GM21717 (cell line): ENCODE results near the gene DCDC2C.

Experiments
- ATAC-seq: cut with Tn5 transposase; IDR thresholded peaks from one replicate; pipeline ENCODE4 v1.9.1; 2021; ENCODE audit warnings: mild to moderate bottlenecking, moderate library complexity; ENCODE audit not compliant: unreplicated experiment

The DCDC2C gene

DNA sequence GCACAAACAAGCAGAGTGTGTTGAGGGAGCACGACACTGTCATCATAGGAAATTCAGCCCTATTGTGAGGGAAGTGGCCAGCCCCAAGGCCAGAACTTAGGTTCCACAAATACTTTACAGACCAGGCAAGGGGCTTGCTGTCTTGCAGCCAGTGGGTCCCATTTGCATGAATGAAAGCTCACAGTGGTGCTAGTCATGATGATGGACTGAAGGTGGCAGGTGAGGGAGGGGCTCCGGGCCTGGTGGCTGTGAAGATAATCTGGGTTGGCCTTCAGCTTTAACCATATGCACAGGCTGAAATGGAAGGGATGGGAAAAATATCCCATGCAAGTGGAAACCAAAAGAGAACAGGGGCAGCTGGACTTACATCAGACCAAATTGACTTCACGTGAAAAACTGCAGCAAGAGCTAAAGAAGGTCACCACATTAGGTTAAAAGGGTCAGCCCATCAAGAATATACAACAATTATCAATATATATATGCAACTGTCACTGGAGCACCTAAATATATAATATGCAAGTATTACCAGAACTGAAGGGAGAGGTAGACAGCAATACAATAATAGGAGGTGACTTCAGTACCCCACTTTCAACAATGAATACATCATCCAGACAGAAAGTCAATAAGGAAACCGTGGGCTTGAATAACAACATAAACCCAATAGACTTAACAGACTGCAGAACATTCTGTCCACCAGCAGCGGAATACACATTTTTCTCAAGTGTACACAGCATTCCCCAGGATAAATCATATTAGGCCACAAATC lies 39.6 kb downstream of the DCDC2C start:
- ATAC-seq, result no peak

DNA sequence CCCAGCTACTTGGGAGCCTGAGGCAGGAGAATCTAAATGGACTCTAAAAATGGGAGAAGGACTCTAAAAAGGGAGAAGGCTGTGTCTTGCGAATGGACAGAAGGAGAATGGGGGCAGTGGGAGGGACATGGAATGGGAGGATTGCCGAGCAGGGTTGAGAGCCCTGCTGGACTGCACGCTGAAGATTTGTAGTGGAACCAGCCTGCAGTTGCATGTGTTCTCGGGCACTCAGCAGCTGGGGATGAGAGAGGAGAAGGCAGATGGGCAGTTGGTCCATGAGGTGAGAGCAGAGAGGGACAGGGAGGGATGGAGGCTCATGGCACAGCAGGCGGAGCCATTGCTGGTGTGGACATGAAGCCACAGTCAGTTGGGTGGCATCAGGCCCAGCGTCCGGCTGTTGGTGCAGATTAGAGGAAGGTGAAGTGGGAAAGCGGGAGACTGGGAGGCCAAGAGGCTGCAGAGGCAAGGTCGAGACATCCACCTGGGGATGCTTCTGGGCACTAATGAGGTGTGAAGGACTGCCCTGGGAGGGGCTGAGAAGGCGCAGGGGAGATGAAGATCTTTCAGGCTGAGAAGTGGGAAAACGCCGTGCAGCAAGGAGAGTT lies 40.7 kb downstream of the DCDC2C start:
- no peak for ATAC-seq

DNA sequence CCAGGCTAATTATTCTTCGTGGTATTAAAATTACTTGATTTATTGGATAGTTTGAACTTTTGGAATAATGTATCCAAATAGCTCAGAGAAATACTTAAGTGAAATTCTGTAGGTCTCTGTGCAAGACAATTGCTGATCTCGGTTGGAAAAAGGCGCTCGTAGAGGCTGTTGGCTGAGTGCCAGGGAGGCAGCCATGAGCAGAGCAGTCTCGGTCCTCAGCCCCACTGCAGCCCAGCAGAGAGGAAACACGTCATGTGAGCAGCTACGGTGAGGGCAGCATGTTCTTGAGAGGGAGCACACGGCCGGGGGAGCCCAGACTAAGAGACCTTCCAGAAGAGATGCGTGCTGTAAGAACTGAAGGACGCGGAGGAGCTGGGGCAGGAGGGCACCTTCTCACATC lies 42.5 kb downstream of the DCDC2C start:
- ATAC-seq, result no peak

DNA sequence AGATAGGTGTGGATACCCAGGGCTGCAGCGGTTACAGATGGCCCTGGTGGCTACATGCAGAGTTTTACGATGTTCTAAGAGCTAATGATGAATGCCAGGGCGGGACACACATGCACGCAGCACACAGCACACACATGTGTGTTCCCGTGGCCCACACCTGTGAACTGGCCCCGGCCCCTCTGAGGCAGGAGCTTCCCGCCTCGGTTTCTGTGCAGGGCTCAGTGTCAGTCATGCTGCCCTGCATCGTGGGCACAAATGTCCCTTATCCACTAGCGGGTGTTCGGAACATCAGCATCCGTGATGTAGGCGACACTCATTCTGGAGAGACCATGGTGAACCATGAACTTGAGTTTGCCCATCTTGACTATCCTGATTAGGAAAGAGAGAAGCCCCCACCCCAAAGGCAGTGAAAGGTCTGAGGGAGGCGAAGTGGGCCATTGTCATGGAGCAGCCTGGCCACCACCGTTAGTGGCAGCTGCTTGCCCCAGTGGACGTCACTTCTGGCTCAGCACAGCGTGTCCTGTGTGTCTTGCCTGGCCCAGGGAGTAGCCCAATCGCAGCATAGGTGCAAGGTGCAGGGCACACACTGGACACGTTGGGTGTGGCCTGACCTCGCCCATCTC lies 43.8 kb downstream of the DCDC2C start:
- no peak for ATAC-seq

DNA sequence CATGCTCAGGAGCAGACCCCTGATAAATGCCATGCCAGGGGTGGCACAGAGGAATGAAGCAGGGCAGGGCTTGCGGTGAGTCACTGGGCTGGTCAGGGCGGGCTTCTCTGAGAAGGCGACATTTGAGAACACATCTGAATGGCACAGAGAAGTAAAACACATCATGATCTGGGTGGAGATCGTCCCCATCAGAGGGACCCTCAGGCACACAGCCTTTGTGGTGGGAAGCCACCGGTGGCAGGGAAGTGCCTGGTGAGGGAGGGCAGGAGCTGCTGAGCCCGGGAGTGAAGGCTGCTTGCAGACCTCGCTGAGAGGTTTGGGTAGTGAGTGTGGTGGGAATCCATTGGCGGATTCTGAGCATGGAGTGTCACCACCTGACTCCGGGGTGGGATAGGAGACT lies 44.5 kb downstream of the DCDC2C start:
- ATAC-seq, result no peak

DNA sequence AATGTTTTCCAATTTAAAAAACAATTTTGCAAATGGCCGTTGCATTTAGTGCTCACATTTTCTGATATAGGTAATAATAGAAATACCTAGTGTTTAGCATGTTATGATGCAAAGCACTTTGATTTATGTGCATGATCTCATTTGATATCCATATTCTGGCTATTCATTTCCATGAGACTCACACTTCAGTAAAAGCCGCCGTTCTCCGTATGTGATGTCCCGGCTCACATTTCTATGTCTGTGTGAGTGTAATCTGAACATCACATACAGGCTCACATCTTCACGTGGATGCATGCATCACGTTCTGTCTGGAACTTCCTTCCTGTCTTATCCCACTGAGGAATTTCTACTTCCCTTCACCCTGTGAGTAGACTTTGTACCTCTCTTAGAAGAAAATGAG lies 45.8 kb downstream of the DCDC2C start:
- no peak for ATAC-seq

DNA sequence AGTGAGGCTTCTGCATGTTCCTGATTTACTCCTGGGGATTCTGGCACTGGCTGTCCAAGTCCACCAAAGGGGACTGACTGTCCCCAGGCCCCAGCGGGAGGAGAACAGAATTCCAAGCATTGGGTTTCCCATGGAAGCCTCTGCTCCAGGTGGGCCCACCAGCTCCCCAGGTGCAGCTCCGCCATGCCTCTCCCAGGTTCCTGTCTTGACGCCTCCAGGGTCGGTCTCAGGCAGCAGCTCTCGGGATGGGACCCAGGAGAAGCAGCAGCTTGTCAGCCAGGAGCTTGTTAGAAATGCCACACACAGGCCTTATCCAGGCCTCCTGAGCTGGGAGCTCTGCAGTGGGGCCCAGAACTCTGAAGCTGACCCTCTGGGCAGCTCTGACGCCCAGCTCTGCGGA lies 47.9 kb downstream of the DCDC2C start:
- no peak for ATAC-seq

DNA sequence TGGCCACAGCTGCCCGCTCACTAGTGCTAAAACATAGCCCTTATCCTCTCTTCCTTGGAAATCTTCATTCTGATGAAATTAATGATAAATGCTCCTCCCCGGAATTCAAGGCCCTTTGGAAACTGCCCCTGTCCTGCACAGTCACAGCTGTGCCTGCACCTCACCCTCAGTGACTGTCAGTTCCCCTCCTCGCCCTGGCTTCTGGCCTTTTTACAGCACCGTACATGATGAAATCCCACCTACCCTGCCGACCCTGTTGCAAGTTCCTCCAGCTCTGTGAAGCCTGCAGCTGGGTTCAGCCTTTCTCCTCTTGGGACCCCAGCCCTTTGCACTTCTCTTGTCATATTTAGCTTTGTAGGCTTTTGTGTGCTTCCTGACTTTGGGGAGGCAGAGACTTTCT lies 48.4 kb downstream of the DCDC2C start:
- ATAC-seq, result no peak

DNA sequence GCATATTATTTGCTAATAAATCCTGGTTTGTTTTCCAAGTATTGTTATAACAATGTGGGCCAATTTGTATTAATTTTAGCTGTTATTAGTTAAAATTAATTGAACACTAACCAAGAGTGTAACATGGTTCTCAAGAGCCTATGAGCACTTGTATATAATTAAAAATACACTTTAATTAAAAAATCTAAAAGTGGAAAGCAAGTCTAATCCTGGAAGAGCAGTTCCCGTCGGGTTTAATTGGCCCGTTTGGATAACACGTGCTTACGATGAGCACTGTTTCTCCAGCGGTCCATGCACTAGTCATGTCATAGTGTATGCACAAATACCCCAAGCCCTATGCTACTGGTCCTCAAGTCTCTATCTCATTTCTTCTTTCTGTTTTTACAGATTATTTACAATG lies 49.0 kb downstream of the DCDC2C start:
- no peak for ATAC-seq

DNA sequence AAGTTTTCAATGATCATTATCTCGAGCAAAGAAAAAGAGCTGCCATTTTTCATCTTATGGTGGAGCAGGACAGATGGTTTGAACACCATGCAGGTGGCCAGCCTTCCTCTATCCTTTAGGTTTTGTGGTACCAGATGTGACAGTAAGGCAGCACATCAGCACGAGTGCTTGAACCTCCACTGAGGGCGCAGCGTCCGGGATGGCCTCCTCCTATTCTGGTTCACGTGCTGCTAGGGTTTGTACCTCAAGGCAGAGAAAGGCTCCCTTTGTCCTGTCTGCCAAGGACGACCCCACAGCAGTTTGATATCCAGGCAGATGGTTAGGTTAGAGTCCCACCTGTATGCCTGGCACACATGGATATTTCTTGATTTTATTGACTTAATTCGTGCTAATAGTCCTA lies 50.2 kb downstream of the DCDC2C start:
- ATAC-seq, result no peak

DNA sequence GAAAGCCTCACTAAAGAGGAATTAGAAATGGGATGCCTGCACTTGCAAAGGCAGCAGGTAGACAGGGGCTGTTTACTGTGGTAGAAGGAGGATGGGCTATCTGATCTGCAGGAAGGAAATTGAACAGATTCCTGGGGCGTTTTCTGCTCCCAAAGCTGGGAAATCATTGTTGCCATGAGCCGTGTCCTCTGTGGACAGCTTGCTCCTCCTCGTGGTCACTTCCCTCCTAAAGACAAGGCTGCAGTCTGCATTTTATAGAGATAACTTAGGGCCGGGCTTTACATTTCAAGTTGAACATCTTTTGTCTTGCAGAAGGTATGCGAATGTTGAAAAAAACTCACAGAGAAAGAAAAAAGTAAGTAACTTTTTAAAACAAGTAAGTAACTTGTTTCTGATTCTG lies 50.9 kb downstream of the DCDC2C start:
- no peak for ATAC-seq

DNA sequence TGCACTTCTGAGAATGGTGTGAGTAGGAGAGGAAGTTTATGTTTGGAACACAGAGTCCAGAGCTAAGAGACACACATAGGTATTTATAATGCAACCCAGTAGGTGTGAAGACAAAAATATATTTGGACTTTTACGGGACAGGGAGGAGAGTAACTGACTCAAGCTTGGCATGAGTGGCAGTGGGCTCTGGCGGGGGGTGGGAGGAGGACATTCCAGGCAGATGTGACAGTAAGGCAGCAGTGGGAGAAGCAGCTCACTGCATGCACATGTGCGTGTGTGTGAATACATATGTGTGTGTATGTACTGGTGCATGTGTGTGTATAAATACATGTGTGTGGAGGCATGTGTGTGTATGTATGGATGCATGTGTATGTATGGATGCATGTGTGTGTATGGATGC lies 51.4 kb downstream of the DCDC2C start:
- no peak for ATAC-seq

DNA sequence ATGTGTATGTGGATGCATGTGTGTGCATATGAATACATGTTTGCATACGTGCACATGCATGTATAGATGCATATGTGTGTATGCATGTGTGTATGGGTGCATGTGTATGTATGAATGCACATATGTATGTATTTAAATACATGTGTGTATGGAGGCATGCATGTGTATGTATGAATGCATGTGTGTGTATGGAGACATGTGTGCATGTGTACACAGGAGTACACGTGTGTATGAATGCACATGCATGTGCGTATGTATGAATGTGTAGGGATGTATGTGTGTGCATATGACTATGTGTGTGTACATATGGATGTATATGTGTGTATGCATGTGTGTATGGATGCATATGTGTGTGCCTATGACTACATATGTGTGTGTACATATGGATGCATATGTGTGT lies 51.9 kb downstream of the DCDC2C start:
- no peak for ATAC-seq

DNA sequence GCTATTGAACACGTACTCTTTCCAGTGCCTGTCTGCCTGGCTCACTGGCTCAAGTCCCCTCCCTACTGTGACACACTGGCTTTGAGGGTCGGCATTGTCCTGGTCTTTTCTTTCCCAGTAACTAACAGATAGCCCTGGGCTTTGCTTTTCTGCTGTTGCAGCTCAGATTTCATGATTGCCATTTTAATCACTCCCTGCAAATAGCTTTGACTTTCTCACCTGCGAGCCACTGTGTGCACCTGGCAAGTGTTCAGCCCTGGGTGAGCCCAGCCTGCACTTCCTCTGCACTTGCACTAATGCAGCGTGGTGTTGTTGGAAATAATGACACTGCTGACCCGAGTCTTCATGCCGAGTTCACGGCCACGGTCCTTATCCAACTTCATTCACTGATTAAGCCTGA lies 52.9 kb downstream of the DCDC2C start:
- no peak for ATAC-seq

DNA sequence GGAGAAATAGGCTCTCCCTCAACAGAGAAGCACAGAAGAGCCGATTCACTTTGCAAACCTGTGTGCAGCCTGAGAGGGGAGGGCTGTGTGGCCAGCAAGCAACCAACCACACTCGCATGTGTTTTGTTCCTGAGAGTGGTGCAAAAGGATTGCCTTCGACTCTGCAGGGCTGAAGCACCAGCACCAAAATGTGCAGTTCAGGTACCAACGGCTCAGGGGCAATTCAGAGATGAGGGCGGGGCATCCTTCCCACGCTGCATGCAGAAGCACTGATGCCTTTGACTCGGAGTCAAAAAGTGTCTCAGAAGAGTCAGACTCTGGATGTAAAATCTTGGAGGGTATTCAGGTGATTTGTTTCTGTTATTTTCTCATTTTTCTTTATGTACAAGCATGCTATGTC lies 55.5 kb downstream of the DCDC2C start:
- no peak for ATAC-seq

DNA sequence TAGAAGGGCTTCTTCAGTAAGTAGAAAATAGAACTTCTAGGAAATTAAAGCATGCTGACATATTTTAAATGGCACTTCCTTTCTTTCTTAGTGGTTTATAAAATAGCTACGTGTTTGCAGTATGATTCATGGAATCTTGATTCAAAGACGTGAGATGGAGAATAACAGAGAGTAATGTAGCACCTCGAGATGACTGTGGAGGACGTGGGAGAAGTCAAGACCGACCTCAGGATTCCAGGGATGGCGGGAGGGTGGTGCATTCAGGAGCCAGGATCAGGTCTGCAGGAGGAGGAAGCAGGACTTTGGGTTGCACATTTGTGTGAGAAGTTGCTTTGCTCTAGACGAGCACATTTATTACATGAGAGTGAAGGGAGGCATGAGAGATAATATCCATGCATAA lies 56.0 kb downstream of the DCDC2C start:
- no peak for ATAC-seq

DNA sequence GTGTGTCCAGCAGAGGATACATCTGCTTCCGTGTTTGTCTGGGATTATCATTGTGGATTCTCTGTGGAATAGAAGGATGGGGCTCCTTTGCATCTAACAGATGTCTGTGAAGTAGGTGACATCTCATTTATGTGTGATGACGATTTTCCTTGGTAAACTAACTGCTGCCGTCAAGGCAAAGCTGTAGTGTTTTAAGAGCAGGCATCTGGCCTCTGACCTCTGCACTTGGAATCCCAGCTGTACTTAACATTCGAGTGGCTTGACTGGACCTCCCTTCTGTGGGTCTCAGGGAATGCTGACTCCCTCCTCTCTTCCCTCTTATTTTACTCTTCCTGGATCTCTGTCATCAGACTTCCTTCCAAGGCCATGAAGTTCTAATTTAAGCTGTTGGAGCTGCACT lies 56.4 kb downstream of the DCDC2C start:
- no peak for ATAC-seq

DNA sequence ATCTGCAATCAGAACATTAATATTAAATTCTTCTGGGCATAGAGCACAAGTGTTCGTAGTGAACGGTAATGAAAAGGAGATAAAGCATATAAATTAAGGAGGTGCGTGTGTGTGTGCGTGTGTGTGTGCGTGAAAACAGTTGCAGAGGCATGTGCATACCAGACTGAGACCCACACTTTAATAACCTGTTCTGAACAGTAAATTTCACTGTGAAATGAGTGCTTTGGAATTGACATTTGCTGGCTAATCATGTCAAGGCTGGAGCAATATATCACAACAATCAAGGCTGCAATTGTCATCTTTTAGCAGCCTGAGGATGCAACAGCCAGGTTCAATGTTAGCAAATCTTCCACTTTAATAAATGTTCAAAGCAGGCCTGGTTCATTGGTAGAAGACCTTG lies 57.9 kb downstream of the DCDC2C start:
- ATAC-seq, result no peak

DNA sequence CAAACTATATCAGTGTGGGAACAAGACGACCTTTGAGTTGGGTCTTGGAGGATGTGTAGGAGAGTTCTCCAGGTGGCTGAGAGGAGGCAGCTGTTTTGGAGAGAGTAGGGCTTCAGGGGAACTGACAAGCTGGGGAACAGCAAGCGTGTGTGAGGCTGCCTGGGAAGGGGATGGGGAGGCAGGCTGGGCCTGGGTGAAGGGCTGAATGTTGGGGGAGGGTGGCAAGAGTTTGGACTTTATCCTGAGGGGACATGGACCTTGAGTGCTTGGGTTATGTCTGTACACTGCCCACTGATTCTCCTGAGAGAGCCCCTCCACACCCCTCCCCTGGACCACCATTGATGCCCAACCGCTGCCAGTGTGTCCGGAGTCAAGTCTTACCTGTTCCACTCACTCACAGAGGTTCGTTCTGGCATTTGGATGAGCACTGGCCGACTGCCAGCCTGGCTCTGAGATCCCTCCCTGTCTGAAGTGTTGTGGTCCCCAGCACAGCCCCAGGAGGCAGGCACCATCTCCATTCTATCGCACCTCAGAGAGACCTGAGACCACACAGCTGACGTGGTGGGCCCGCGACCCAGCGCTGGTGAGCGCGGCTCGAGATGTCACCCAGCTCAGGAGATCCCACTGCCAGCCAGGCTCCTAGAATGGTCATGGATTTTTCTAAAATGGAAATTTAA lies 59.5 kb downstream of the DCDC2C start:
- no peak for ATAC-seq

DNA sequence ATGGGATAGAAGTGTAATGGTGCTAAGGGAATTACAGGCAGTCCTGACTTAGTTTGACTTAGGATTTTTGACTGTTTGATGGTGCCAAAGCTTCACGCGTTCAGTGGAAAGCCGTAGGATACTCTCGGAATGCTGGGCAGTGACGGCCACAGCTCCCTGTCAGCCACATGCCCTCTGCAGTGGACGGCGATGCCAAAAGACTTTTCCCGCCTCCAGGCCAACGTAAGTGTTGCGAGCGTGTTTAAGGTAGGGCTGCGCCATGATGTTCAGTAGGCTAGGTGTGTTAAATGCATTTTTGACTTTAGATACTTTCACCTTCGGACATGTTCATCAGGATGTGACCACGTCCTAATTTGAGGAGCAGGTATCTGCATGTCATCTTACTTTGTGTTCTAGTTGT lies 63.4 kb downstream of the DCDC2C start:
- no peak for ATAC-seq

DNA sequence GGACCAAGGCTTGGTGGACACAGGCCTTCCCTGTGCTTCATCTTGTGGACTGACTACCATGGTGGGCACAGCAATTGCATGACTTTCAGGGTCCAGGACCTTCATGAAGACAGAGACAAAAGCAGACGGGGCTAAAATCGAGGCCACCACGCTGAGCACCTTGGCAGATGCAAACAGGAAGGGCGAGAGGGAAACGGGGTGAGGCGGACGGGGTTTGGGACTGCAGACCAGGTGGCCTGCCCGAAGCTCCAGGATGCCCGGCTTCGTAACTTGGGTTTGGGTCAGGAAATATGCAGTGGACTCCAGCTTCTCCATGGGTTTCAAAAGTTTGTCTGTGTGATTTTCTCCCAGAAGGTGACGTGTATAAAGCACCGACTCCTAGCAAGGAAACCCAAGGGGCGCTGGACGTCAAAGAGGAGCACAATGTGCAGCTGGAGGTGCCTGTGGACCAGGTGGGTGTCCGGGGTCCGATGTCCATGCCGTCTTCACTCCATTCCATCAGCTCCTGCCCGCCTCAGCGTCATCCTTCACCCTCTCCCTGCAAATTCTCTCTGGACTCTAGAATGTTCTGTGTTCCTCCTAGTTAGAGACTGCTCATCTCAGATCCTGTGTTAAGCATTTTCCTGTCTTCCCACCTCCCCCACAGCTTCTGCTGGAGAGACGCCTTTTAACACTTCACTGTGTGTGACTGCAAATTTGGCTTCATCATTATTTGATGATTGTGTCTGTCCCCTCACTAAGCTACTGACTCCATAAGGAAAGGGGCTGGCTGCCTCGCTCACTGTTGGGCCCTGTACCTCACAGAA lies 65.8 kb downstream of the DCDC2C start:
- ATAC-seq, result no peak
